Endothelial cell (in vitro differentiated cells): ENCODE data around the gene FAM118A. TPM values are rescaled to one million over a fixed set of nuclear protein-coding genes. Genes with fewer than 3 reads are reported as not detected.

ENCODE experiments used
- total RNA-seq: library from RNA; stranded (reverse); fragmentation: NEBNext Ultra II Directional; extraction: Animal tissue kit (Norgen Biotek cat#: 25700); gene quantifications from one replicate; pipeline ENCODE4 v1.2.1, GENCODE V29; 2021; ENCODE audit not compliant: unreplicated experiment

FAM118A gene
- total RNA-seq, 1 donor from 2014 or later: 26.6 TPM

Other genes with a start within 250 kb of the FAM118A start
- 103 TPM for gene NUP50, start 146.0 kb upstream of the FAM118A start, total RNA-seq
- 18.7 TPM for gene KIAA0930, start 69.0 kb upstream of the FAM118A start, total RNA-seq
- gene UPK3A, start 25.0 kb upstream of the FAM118A start, total RNA-seq: not detected
- gene SMC1B, start 103.7 kb downstream of the FAM118A start, total RNA-seq: not detected
- gene RIBC2, start 103.8 kb downstream of the FAM118A start, total RNA-seq: 0.54 TPM
- gene FBLN1, start 192.9 kb downstream of the FAM118A start, total RNA-seq: 238 TPM